GM18951 (cell line): Measurements from ENCODE around the gene MED15.
"Not testable (repeated sequence)": the region's sequence is repeated elsewhere in the genome, so short reads cannot be mapped to it uniquely, and the experiment has no call there.

ENCODE experiments used
- POLR2A ChIP-seq: IDR thresholded peaks from 4 replicates; pipeline ENCODE4 v1.6.1; 2011; ENCODE audit warnings: mild to moderate bottlenecking; ENCODE audit not compliant: insufficient read length, insufficient read depth; ENCODE audit errors: extremely low read depth
- in situ Hi-C: fragments of 300-500 bp; cut with MboI; formaldehyde crosslinking; loops from one replicate; pipeline ENCODE4 v1.12.0; 2022; ENCODE audit warnings: low sequenced_read_pairs, mixed read lengths, inconsistent platforms; ENCODE audit not compliant: unreplicated experiment

The MED15 gene

DNA sequence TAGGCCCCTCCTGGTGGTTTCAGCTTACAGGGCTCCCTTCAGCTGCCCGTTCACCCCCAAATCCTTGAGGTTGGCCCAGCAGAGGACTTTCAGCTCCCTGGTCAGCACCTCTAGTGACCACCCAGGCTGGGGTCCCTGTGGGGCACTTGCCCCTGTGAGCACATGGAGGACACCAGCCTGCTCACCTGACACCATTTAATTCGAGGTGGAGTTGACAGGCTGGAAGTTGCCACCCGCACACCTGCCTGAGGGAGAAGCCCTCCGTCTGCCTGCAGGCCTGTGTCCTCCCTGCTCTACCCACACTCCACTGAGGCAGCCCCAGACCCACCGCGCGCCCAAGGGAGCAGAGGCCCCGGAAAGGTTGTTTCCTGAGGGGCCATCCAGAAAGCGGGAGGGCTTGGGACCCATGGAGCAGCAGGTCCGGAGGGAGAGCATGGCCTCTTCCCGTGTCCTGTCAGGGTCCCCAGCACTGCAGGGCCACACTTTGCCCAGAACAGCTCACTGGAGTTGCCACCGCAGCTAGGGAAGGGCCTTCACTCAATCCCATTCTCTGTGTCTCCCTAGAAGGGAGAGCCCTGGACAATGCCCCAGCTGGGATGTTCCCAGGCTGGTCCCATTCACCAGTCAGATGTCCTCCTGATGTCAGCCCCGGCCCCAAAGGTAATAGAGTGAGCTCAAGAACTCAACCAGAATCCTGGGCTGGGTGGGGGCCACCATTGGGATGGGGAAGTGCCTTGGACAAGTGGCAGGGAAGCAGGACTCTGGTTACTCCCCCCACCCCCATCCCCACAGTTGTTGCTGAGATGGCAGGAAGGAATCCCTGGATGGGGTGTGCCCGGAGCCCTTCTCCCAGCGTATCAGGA is 82.4 kb downstream of the MED15 start:
- no peak for TF ChIP-seq POLR2A
- in situ Hi-C loops: no loop called here

DNA sequence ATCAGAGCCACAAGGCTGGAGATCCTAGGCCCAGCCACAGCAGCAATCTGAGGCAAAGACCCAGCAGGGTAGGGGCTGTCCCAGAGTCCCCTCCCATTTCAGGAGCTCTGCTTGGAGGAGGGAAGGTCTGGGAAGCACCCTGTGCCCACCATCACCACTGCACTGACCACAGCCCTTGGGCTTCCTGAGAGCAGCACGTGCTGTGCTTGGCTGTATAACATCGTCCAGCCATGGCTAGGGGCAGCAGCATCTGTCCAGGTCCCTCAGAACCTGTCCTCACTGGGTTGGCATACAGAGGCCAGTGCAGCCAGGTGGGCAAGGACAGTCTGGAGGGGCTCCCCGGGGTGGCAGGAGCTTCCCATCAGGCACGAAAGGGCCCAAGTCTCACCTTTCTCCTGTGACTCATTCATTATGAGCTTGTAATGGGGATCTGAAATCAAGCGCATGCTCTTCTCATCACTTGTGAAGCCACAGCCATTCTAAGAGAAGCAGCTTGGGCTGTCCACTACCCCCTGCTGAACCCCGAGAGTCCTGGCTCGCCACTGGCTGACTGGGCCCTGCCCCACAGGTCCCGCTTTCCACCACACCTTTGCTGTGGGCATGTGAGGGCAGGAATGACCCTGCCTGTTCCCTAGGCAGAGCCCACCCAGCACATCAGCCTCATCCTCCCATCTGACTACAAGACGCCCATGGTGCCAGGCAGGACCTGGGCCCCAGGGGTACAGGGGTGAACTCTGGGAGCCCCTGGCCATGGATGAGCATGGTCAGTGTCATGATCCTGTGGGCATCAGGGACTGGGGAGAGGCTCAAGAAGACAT is 83.3 kb downstream of the MED15 start:
- TF ChIP-seq POLR2A: no peak
- in situ Hi-C loops: no loop called here

DNA sequence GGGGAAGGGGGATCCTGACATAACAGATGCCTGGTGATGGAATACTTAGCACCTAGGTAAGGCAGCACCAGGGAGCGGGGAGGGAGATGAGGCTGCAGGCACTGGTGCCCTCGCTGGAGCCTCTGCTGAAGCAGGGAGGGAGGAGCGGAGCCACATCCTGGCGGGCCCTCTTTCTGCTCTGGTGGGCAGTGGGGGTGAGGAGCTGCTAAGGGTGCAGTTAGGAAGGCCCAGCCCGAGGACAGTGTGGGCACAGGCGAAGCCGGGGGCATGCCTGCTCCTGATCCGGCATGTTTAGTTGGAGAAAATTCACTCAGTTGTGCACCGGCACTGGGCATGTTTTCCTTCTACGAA is 83.9 kb downstream of the MED15 start:
- in situ Hi-C loops: no loop called here
- no peak for TF ChIP-seq POLR2A

GRCh38 chr22:20591660-20592310 is 84.4 kb downstream of the MED15 start:
- in situ Hi-C loops: no loop called here
- TF ChIP-seq POLR2A: no peak

GRCh38 chr22:20594038-20594437 is 86.6 kb downstream of the MED15 start:
- in situ Hi-C loops: not testable (repeated sequence)

GRCh38 chr22:20594486-20594885 is 87.1 kb downstream of the MED15 start:
- in situ Hi-C loops: not testable (repeated sequence)

DNA sequence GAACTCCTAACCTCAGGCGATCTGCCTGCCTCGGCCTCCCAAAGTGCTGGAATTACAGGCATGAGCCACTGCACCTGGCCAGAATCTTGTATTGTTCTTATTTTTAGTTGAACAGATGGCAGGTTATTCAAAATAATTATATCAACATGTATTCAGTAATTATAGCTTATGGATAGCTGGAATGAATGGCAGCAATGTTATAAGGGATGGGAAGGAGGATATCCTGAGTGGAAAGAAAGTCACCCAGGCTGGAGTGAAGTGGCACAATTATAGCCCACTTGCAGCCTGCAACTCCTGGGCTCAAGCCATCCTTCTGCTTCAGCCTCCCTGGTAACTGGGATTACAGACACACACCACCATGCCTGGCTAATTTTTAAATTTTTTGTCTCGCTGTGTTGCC is 88.1 kb downstream of the MED15 start:
- no peak for TF ChIP-seq POLR2A
- in situ Hi-C loops: no loop called here

GRCh38 chr22:20599117-20599516 is 91.7 kb downstream of the MED15 start:
- in situ Hi-C loops: no loop called here
- no peak for TF ChIP-seq POLR2A

DNA sequence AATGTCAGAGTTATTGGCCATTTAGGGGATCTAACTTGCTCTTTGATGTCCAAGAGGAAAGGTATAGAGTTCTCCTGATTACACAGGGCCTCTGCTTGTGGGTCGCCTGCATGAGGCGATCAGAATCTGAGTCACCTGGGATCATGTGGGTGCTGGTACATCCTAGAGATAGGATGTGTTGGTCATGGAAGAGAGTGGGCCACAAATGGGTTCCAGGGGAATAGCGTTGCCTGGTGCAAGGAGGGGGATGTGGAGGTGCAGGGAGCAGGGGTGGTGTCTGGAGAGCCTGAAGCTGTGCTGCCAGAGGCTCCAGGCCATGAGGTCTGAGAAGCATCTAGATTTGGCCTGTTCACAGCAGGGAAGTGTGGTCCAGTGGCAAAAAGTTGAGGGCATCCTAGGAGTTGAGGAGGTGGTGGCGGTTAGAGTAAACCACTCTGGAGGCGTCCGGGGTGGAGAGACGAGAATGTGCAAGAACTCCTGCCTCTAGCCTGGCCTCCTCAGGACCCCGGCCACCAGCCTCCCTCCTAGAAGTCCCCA is 92.8 kb downstream of the MED15 start:
- in situ Hi-C loops: no loop called here
- no peak for TF ChIP-seq POLR2A

GRCh38 chr22:20601308-20601707 is 93.9 kb downstream of the MED15 start:
- no peak for TF ChIP-seq POLR2A
- in situ Hi-C loops: no loop called here

DNA sequence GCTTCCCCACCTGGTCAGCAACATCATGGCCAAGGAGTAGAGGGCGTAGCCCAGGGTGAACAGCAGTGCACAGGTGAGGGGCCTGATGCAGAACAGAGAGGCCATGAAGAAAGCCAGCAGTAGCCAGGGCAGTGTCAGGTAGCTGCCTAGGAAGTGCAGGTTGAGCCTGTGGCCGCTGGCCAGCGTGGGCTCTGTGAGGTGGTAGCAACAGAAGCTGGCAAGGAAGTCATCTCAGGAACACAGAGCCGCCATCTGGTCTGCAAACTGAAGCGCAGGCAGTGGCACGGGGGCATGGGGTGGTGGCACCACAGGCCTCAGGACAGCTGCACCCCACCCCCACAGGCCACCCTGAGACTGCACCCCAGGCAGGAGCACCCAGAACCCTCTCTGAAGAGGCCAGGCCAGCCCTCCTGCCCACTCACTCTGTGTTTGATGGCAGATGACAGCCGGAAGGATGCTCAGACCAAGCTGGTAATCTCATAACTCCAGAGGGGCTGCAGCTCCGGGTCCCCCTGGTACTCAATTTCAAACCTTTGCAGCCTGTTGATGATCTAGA is 95.3 kb downstream of the MED15 start:
- in situ Hi-C loops: no loop called here
- TF ChIP-seq POLR2A: no peak

DNA sequence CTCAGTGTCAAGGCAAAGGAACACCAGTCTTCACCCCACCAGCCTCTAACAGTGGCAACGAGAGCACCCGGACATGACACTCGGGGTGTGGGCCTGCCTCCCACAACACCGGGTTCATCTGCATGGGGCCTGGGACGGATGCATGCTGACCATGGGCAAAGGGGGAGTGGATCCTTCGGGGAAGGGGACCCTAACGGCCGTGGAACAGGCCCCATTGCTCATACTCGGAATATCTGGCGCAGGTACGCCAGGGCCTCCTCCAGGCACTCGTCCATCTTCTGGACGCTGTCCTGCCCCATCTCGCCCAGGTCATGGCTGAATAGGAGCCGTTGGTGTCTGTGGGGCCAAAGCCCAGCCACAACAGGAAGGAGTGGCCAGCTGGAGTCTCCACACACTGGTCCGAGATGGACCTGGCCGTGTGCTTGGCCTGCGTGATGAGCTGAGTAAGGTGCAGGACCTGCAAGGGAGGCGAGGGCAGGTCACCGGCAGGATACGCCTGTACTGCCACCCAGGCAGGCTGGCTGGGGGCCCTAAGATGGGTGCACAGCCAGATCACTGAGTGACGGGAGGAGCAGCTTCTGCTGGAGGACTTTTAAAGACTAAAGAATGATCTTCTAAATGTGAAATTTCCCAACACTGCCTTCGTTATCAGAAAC is 96.8 kb downstream of the MED15 start:
- TF ChIP-seq POLR2A: no peak
- in situ Hi-C loops: no loop called here

- TF ChIP-seq POLR2A: no peak
- in situ Hi-C loops: no loop called here
These were observed 97.4 kb downstream of the MED15 start for GRCh38 chr22:20604776-20605221.

GRCh38 chr22:20605328-20605727 is 97.9 kb downstream of the MED15 start:
- in situ Hi-C loops: no loop called here
- TF ChIP-seq POLR2A: no peak
